ENCODE data around the gene PSG1. TPM values are rescaled to one million over a fixed set of nuclear protein-coding genes. Genes with fewer than 3 reads are reported as not detected.
"Not testable (repeated sequence)": the region's sequence is repeated elsewhere in the genome, so short reads cannot be mapped to it uniquely, and the experiment has no call there.

PSG1 gene
- total and polyA plus RNA-seq, 2 experiments from 2014 or later, result 0.07 TPM; not detected in 1

GRCh38 chr19:42872608-42873007, 6.9 kb downstream of the PSG1 start:
- Histone ChIP-seq H3K9me3 (ENCODE audit: low read depth) (no peaks in the 10 kb centered on the region), H3K27me3 (no peaks in the 10 kb centered on the region), H3K4me2 (no peak overlapping the region), H3K79me2 (no peaks in the 10 kb centered on the region), H3K36me3 (replicated peaks; ENCODE audit: insufficient read depth, low read depth) (no peaks in the 10 kb centered on the region), H2AFZ (no peak overlapping the region), H3K4me3 (no peak overlapping the region), H3K4me1 (ENCODE audit: insufficient read depth) (no peaks in the 10 kb centered on the region), H4K20me1 (ENCODE audit: insufficient read depth, poor library complexity, severe bottlenecking) (no peaks in the 10 kb centered on the region), H3K27ac (no peak overlapping the region), H3K9me2 (replicated peaks; ENCODE audit: insufficient read depth) (no peaks in the 10 kb centered on the region)
- TF ChIP-seq, protein P1, sequence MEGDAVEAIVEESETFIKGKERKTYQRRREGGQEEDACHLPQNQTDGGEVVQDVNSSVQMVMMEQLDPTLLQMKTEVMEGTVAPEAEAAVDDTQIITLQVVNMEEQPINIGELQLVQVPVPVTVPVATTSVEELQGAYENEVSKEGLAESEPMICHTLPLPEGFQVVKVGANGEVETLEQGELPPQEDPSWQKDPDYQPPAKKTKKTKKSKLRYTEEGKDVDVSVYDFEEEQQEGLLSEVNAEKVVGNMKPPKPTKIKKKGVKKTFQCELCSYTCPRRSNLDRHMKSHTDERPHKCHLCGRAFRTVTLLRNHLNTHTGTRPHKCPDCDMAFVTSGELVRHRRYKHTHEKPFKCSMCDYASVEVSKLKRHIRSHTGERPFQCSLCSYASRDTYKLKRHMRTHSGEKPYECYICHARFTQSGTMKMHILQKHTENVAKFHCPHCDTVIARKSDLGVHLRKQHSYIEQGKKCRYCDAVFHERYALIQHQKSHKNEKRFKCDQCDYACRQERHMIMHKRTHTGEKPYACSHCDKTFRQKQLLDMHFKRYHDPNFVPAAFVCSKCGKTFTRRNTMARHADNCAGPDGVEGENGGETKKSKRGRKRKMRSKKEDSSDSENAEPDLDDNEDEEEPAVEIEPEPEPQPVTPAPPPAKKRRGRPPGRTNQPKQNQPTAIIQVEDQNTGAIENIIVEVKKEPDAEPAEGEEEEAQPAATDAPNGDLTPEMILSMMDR (IDR thresholded peaks at IDR 0.05; ENCODE audit: poor library complexity), result no peak
- TF ChIP-seq EZH2 (IDR thresholded peaks at IDR 0.05; ENCODE audit: borderline replicate concordance), result no peak
- TF ChIP-seq EZH2phosphoT487 (IDR thresholded peaks at IDR 0.05; ENCODE audit: low read depth, severe bottlenecking, unreplicated experiment), result no peak
- DNase-seq (ENCODE audit: low spot score), result no peak
- WGBS (ENCODE audit: low lambda C conversion rate, missing lambda C conversion rate), result 55% methylated on average over 3 of the region's 3 CpGs

GRCh38 chr19:42857544-42857867, 22.0 kb downstream of the PSG1 start:
- no peak overlapping the region for H3K27ac ChIP-seq
- no peaks in the 10 kb centered on the region for H3K27me3 ChIP-seq
- H3K4me1 ChIP-seq (ENCODE audit: insufficient read depth), result no peaks in the 10 kb centered on the region
- no peaks in the 10 kb centered on the region for H3K79me2 ChIP-seq
- H4K20me1 ChIP-seq (ENCODE audit: insufficient read depth, poor library complexity, severe bottlenecking), result no peaks in the 10 kb centered on the region
- TF ChIP-seq EZH2phosphoT487 (IDR thresholded peaks at IDR 0.05; ENCODE audit: low read depth, severe bottlenecking, unreplicated experiment) (no peak), EZH2 (IDR thresholded peaks at IDR 0.05; ENCODE audit: borderline replicate concordance) (no peak)
- TF ChIP-seq, protein P1 (IDR thresholded peaks at IDR 0.05; ENCODE audit: poor library complexity), result no peak
- H3K4me3 ChIP-seq, result no peak overlapping the region
- H3K9me3 ChIP-seq (ENCODE audit: low read depth), result no peaks in the 10 kb centered on the region
- no peak for DNase-seq (ENCODE audit: low spot score)
- WGBS (ENCODE audit: low lambda C conversion rate, missing lambda C conversion rate), result 57% methylated on average over 5 of the region's 5 CpGs
- H3K36me3 ChIP-seq (replicated peaks; ENCODE audit: insufficient read depth, low read depth), result no peaks in the 10 kb centered on the region
- no peak overlapping the region for H2AFZ ChIP-seq
- H3K4me2 ChIP-seq, result no peak overlapping the region
- H3K9me2 ChIP-seq (replicated peaks; ENCODE audit: insufficient read depth), result no peaks in the 10 kb centered on the region

GRCh38 chr19:42856866-42857543, 22.5 kb downstream of the PSG1 start:
- H3K4me1 ChIP-seq (ENCODE audit: insufficient read depth); H3K9me2 ChIP-seq (replicated peaks; ENCODE audit: insufficient read depth); H3K79me2 ChIP-seq; H3K27ac ChIP-seq; H3K9me3 ChIP-seq (ENCODE audit: low read depth); H3K4me2 ChIP-seq; H4K20me1 ChIP-seq (ENCODE audit: insufficient read depth, poor library complexity, severe bottlenecking); DNase-seq (ENCODE audit: low spot score); H3K36me3 ChIP-seq (replicated peaks; ENCODE audit: insufficient read depth, low read depth); H3K4me3 ChIP-seq; H2AFZ ChIP-seq; H3K27me3 ChIP-seq: not testable (repeated sequence)
- 82% methylated on average over 19 of the region's 19 CpGs for WGBS (ENCODE audit: low lambda C conversion rate, missing lambda C conversion rate)

DNA sequence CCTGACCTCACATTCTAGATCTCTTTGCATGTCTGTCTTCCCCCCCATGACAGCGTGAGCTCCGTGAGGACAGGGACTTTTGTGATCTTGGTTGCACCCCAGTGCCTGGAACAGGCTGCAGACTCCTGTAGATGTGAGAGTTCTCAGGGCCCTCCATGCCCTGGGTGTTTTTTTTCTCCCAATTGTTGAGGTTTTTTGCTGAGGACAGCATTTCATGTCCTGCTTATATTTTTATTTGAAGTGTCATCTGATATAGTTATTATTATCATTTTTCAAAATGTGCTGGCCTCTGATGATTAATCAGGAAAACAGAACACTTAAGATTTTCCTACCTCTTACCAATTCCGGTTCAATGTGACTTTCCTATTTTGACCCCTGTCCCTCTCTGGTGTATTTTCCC, 24.8 kb downstream of the PSG1 start:
- not testable (repeated sequence) for H4K20me1 ChIP-seq (ENCODE audit: insufficient read depth, poor library complexity, severe bottlenecking); DNase-seq (ENCODE audit: low spot score); H3K4me3 ChIP-seq; H3K4me2 ChIP-seq; H3K9me3 ChIP-seq (ENCODE audit: low read depth); H3K9me2 ChIP-seq (replicated peaks; ENCODE audit: insufficient read depth); H3K27ac ChIP-seq; H3K36me3 ChIP-seq (replicated peaks; ENCODE audit: insufficient read depth, low read depth); H3K79me2 ChIP-seq; H3K4me1 ChIP-seq (ENCODE audit: insufficient read depth); H3K27me3 ChIP-seq; H2AFZ ChIP-seq
- 90% methylated on average over 1 of the region's 3 CpGs for WGBS (ENCODE audit: low lambda C conversion rate, missing lambda C conversion rate)

- 86% methylated on average over 1 of the region's 1 CpG for WGBS (ENCODE audit: low lambda C conversion rate, missing lambda C conversion rate)
- not testable (repeated sequence) for H3K4me2 ChIP-seq; H3K79me2 ChIP-seq; DNase-seq (ENCODE audit: low spot score); H3K27me3 ChIP-seq; H3K4me3 ChIP-seq; H3K9me3 ChIP-seq (ENCODE audit: low read depth); H3K9me2 ChIP-seq (replicated peaks; ENCODE audit: insufficient read depth); H3K4me1 ChIP-seq (ENCODE audit: insufficient read depth); H3K36me3 ChIP-seq (replicated peaks; ENCODE audit: insufficient read depth, low read depth); H2AFZ ChIP-seq; H3K27ac ChIP-seq; H4K20me1 ChIP-seq (ENCODE audit: insufficient read depth, poor library complexity, severe bottlenecking)
Observed at GRCh38 chr19:42853231-42853630, 26.3 kb downstream of the PSG1 start.

- not testable (repeated sequence) for H3K79me2 ChIP-seq; H3K36me3 ChIP-seq (replicated peaks; ENCODE audit: insufficient read depth, low read depth); H3K27ac ChIP-seq; DNase-seq (ENCODE audit: low spot score); H3K4me2 ChIP-seq; H4K20me1 ChIP-seq (ENCODE audit: insufficient read depth, poor library complexity, severe bottlenecking); H3K27me3 ChIP-seq; H3K9me2 ChIP-seq (replicated peaks; ENCODE audit: insufficient read depth); H3K4me1 ChIP-seq (ENCODE audit: insufficient read depth); H2AFZ ChIP-seq; H3K4me3 ChIP-seq; H3K9me3 ChIP-seq (ENCODE audit: low read depth)
Observed at GRCh38 chr19:42852821-42853220, 26.7 kb downstream of the PSG1 start.

DNA sequence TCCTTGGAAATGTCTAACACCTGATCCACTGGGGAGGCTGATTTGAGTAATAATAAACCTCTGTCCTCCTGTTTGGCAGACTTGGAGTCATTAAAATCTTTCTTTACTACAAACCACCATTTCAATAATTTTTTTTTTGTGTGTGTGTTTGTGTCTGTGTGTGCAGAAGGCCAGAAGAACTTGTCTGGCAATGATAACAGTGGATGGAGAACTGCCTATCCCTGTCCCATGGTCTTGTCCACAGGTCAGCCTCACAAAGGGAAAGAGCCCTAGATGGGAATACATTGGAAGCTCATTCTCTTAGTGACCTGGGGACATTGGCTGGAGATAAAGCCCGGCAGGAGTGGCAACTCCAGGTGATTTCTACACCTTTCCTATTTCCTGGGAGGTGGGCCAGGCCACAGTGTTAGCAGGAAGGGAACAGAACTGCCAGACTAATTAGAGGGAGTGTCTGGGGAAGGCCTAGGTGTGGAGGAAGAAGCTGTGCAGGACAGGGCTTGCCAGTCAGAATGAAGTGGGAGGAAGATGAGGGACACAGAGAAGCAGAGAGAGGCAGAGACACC, 27.7 kb downstream of the PSG1 start:
- H4K20me1 ChIP-seq (ENCODE audit: insufficient read depth, poor library complexity, severe bottlenecking); H2AFZ ChIP-seq; H3K4me2 ChIP-seq; H3K27ac ChIP-seq; H3K9me3 ChIP-seq (ENCODE audit: low read depth); H3K4me1 ChIP-seq (ENCODE audit: insufficient read depth); H3K36me3 ChIP-seq (replicated peaks; ENCODE audit: insufficient read depth, low read depth); H3K4me3 ChIP-seq; H3K79me2 ChIP-seq; DNase-seq (ENCODE audit: low spot score); H3K9me2 ChIP-seq (replicated peaks; ENCODE audit: insufficient read depth); H3K27me3 ChIP-seq: not testable (repeated sequence)
- WGBS (ENCODE audit: low lambda C conversion rate, missing lambda C conversion rate), result 33% methylated on average over 1 of the region's 1 CpG

Data from hepatocyte (in vitro differentiated cells).